ENCODE measurements around the gene ATIC.

DNA sequence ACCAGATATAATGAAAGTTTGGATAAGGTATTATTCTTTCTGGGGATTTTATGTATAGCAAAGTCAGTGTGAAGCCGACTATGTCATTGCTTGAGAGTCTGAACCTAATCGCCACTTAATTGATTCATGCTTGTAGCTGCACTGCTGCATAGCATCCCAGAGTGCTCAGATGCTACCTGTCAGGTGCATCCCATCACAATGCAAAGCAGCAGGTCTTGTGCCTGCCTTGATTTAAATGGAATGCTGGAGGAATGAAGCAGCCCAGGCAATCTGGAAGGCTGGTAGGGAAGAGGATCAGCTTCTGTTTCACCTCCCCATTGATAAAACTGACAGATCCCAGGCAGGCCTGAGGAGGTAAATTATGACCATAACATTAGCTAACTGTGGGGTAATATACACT lies 40.4 kb upstream of the ATIC start:
- TF ChIP-seq, protein P1, sequence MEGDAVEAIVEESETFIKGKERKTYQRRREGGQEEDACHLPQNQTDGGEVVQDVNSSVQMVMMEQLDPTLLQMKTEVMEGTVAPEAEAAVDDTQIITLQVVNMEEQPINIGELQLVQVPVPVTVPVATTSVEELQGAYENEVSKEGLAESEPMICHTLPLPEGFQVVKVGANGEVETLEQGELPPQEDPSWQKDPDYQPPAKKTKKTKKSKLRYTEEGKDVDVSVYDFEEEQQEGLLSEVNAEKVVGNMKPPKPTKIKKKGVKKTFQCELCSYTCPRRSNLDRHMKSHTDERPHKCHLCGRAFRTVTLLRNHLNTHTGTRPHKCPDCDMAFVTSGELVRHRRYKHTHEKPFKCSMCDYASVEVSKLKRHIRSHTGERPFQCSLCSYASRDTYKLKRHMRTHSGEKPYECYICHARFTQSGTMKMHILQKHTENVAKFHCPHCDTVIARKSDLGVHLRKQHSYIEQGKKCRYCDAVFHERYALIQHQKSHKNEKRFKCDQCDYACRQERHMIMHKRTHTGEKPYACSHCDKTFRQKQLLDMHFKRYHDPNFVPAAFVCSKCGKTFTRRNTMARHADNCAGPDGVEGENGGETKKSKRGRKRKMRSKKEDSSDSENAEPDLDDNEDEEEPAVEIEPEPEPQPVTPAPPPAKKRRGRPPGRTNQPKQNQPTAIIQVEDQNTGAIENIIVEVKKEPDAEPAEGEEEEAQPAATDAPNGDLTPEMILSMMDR (IDR thresholded peaks at IDR 0.05): no peak
- TF ChIP-seq POLR2A (IDR thresholded peaks at IDR 0.05): no peak
